Measurements from ENCODE around the gene ABHD16A.

- no peak for TF ChIP-seq NR2C1 (IDR thresholded peaks at IDR 0.05)
- TF ChIP-seq CTCF (IDR thresholded peaks at IDR 0.05 in 2 of 3, conservative IDR thresholded peaks at IDR 0.05 in 1 of 3; ENCODE audit: control insufficient read depth in 2 of 3, extremely low read depth in 1 of 3, insufficient read depth in 1 of 3, low read depth in 3 of 3, low read length in 3 of 3) = no peak
Measured at GRCh38 chr6:31687860-31688693, 15.0 kb downstream of the ABHD16A start.
